Thyroid gland (tissue), 4 donors: ENCODE measurements around the gene ALOXE3. TPM values are rescaled to one million over a fixed set of nuclear protein-coding genes. Genes with fewer than 3 reads are reported as not detected.

Experiments
- DNase-seq, 2 donors: peaks; one replicate each; pipeline ENCODE4 v3.0.0-alpha.2; 2019
- H3K27ac ChIP-seq, 3 donors: fragments of 200-600 bp; sonication (generic); 1 replicate in 2 of 3; 2 replicates in 1 of 3; pipeline ENCODE4 v1.5.1; 2016 to 2019; ENCODE audit warnings: mild to moderate bottlenecking in 1 of 3, moderate library complexity in 1 of 3
- H3K27me3 ChIP-seq: fragments of 200-600 bp; sonication (generic); one replicate; pipeline ENCODE4 v1.5.1; 2019
- H3K36me3 ChIP-seq, 2 donors: fragments of 200-600 bp; sonication (generic); one replicate each; pipeline ENCODE4 v1.5.1; 2016 to 2019
- H3K4me1 ChIP-seq, 2 donors: fragments of 200-600 bp; sonication (generic); one replicate each; pipeline ENCODE4 v1.5.1; 2017 to 2019
- H3K4me3 ChIP-seq, 3 donors: fragments of 200-600 bp; sonication (generic); replicated peaks in 1 of 3; 1 replicate in 2 of 3; 2 replicates in 1 of 3; pipeline ENCODE4 v1.5.1; 2016; ENCODE audit warnings: mild to moderate bottlenecking in 1 of 3
- H3K9me3 ChIP-seq: fragments of 200-600 bp; sonication (generic); one replicate; pipeline ENCODE4 v1.5.1; 2017
- CTCF ChIP-seq, 6 experiments: fragments of 200-600 bp in 3 of 6; fragments of 450-650 bp in 3 of 6; sonication (generic) in 3 of 6; IDR thresholded peaks; one replicate each; pipeline ENCODE4 v1.5.1; 2016 to 2019; ENCODE audit warnings: antibody characterized with exemption in 6 of 6, mild to moderate bottlenecking in 2 of 6, inconsistent platforms in 1 of 6, moderate library complexity in 1 of 6
- POLR2A ChIP-seq, 2 donors: fragments of 450-650 bp; IDR thresholded peaks; one replicate each; pipeline ENCODE4 v1.6.1; 2017; ENCODE audit warnings: antibody characterized with exemption in 2 of 2, mild to moderate bottlenecking in 2 of 2, moderate library complexity in 1 of 2
- WGBS, 2 donors: methylation state at CpG; one replicate each; pipeline ENCODE4 v1.1.5; 2017; 5-methylcytosine and 5-hydroxymethylcytosine counted together
- intact Hi-C: fragments of 100-400 bp; cut with DNase I; formaldehyde crosslinking; loops from one replicate; pipeline ENCODE4 v1.15.1; 2023
- total RNA-seq, 4 donors: library from RNA; depleted of rRNA; stranded (reverse); fragments of >200 nt; gene quantifications; one replicate each; pipeline ENCODE4 v1.2.3, GENCODE V29; 2016

Gene ALOXE3
- total RNA-seq, 4 donors from 2014 or later: not detected

- no peak for TF ChIP-seq CTCF (IDR thresholded peaks at IDR 0.05)
- TF ChIP-seq POLR2A (IDR thresholded peaks at IDR 0.05): no peak
- Histone ChIP-seq H3K36me3 (no peaks in the 10 kb centered on the region), H3K4me3 (no peak overlapping the region), H3K4me1 (peaks cover 10 to 22% of the 10 kb centered on the region in 2 donors), H3K27ac (no peak overlapping the region), H3K27me3 (peaks cover 27% of the 10 kb centered on the region), H3K9me3 (no peaks in the 10 kb centered on the region)
- intact Hi-C loops: loop anchor here (10.0 kb wide), 1 partner anchor 230 kb away; no protein-coding TSS in a partner anchor
- 51 to 58% methylated on average over 7 of the region's 7 CpGs for whole genome bisulfite sequencing, 2 donors
- no peak for DNase-seq
These were observed 43.8 kb downstream of the ALOXE3 start for GRCh38 chr17:8074554-8074953.

- intact Hi-C loops: loop anchor here (10.0 kb wide), 1 partner anchor 231 kb away; no protein-coding TSS in a partner anchor
- DNase-seq: peak; percentile 69 to 78
- 3 to 5% methylated on average over 25 to 28 of the region's 28 CpGs for WGBS, 2 donors
These were observed 44.5 kb downstream of the ALOXE3 start for GRCh38 chr17:8073627-8074484.

GRCh38 chr17:8072729-8073461, 45.4 kb downstream of the ALOXE3 start:
- intact Hi-C loops: loop anchor here (10.0 kb wide), 1 partner anchor 232 kb away; no protein-coding TSS in a partner anchor
- no peak for DNase-seq
- TF ChIP-seq CTCF (IDR thresholded peaks at IDR 0.05) (no peak), POLR2A (IDR thresholded peaks at IDR 0.05) (no peak)
- Histone ChIP-seq H3K9me3 (no peaks in the 10 kb centered on the region), H3K27me3 (peaks cover 22% of the 10 kb centered on the region), H3K4me1 (peaks cover 10 to 17% of the 10 kb centered on the region in 2 donors), H3K36me3 (no peaks in the 10 kb centered on the region), H3K4me3 (no peak overlapping the region), H3K27ac (no peak overlapping the region)
- WGBS, 2 donors: 5 to 6% methylated on average over 26 to 33 of the region's 40 CpGs

More at GRCh38 chr17:8073627-8074484, 44.5 kb downstream of the ALOXE3 start:
- Histone ChIP-seq H3K9me3 (no peaks in the 10 kb centered on the region), H3K27me3 (peaks cover 27% of the 10 kb centered on the region), H3K36me3 (no peaks in the 10 kb centered on the region), H3K4me3 (no peak overlapping the region), H3K4me1 (peaks cover 10 to 17% of the 10 kb centered on the region in 2 donors), H3K27ac (no peak overlapping the region)
- TF ChIP-seq CTCF (IDR thresholded peaks at IDR 0.05) (peak; percentile 63 to 92 (median 72)), POLR2A (IDR thresholded peaks at IDR 0.05) (no peak)

GRCh38 chr17:8072341-8072728, 46.0 kb downstream of the ALOXE3 start:
- no peak for TF ChIP-seq CTCF (IDR thresholded peaks at IDR 0.05)
- TF ChIP-seq POLR2A (IDR thresholded peaks at IDR 0.05): no peak
- intact Hi-C loops: loop anchor here (10.0 kb wide), 1 partner anchor 232 kb away; no protein-coding TSS in a partner anchor
- no peak overlapping the region for H3K4me3 ChIP-seq
- no peaks in the 10 kb centered on the region for H3K9me3 ChIP-seq
- no peak overlapping the region for H3K27ac ChIP-seq
- WGBS, 2 donors: 10 to 11% methylated on average over 26 to 27 of the region's 28 CpGs
- H3K27me3 ChIP-seq: peaks cover 22% of the 10 kb centered on the region
- H3K4me1 ChIP-seq: peaks cover 10 to 17% of the 10 kb centered on the region in 2 donors
- no peaks in the 10 kb centered on the region for H3K36me3 ChIP-seq
- DNase-seq: no peak
